Endothelial cell of umbilical vein (primary cell): ENCODE measurements around the gene GNB1L. TPM values are rescaled to one million over a fixed set of nuclear protein-coding genes. Genes with fewer than 3 reads are reported as not detected.

Source experiments
- BruUV-seq: library from RNA; stranded (reverse); fragments of 400-500 nt; replicated peaks from 2 replicates; lab custom pipeline; 2021; lab: Mats Ljungman, UMichigan
- CTCF ChIA-PET: fragments of 300-600, 350-600 bp; sonication (Branson Sonifier 250); formaldehyde crosslinking; loops from one replicate; lab custom pipeline; 2021; ENCODE audit warnings: antibody characterized with exemption, inconsistent platforms; lab: Charles Lee
- POLR2A ChIA-PET: fragments of 300-600, 350-600 bp; sonication (Branson Sonifier 250); formaldehyde crosslinking; loops from one replicate; lab custom pipeline; 2021; ENCODE audit warnings: antibody characterized with exemption, inconsistent platforms; lab: Charles Lee
- DNase-seq: peaks from one replicate; pipeline ENCODE4 v3.0.0-alpha.2; 2011; ENCODE audit warnings: low read depth, low spot score
- FAIRE-seq: peaks from 2 replicates; lab custom pipeline; 2011; peaks lifted over from hg19 to GRCh38; lab: Jason Lieb, UNC
- H2AFZ ChIP-seq: 2 replicates; pipeline ENCODE4 v1.6.0; 2012; ENCODE audit warnings: low read depth, low read length, control low read depth, inconsistent platforms
- H3K27ac ChIP-seq: 2 replicates; pipeline ENCODE4 v1.5.1; 2011; ENCODE audit warnings: low read depth, mild to moderate bottlenecking, control low read depth, low read length, moderate library complexity; ENCODE audit not compliant: insufficient read depth
- H3K27me3 ChIP-seq, 2 experiments: 2 replicates each; pipeline versions ENCODE4 v1.6.0 to v1.6.1; 2011; ENCODE audit warnings: low read length in 2 of 2, mixed read lengths in 1 of 2; ENCODE audit not compliant: control insufficient read depth in 2 of 2, insufficient read depth in 2 of 2
- H3K36me3 ChIP-seq, 2 experiments: 2 replicates in 1 of 2; 3 replicates in 1 of 2; pipeline ENCODE4 v1.5.1; 2011; ENCODE audit warnings: low read length in 2 of 2, mild to moderate bottlenecking in 1 of 2, moderate library complexity in 1 of 2; ENCODE audit not compliant: control insufficient read depth in 2 of 2, insufficient read depth in 2 of 2; ENCODE audit errors: extremely low read depth in 1 of 2
- H3K4me1 ChIP-seq: 3 replicates; pipeline ENCODE4 v1.5.1; 2011; ENCODE audit warnings: mild to moderate bottlenecking, low read length; ENCODE audit not compliant: control insufficient read depth, insufficient read depth; ENCODE audit errors: extremely low read depth
- H3K4me2 ChIP-seq: 2 replicates; pipeline ENCODE4 v1.6.1; 2011; ENCODE audit warnings: low read length, control low read depth, mixed read lengths; ENCODE audit not compliant: insufficient read depth
- H3K4me3 ChIP-seq, 3 experiments: fragments of 200-600 bp in 1 of 3; sonication (generic), shearing (Covaris generic) in 1 of 3; replicated peaks in 1 of 3; 2 replicates each; pipeline ENCODE4 v1.5.1; 2011 to 2016; ENCODE audit warnings: control low read depth in 3 of 3, low read length in 3 of 3, mild to moderate bottlenecking in 2 of 3, inconsistent platforms in 1 of 3, low read depth in 1 of 3, moderate library complexity in 1 of 3; ENCODE audit not compliant: insufficient read depth in 1 of 3
- H3K79me2 ChIP-seq: 2 replicates; pipeline ENCODE4 v1.6.0; 2012; ENCODE audit warnings: low read length, inconsistent platforms; ENCODE audit not compliant: control insufficient read depth, insufficient read depth
- H3K9ac ChIP-seq: replicated peaks from 2 replicates; pipeline ENCODE3; 2011; ENCODE audit warnings: low read length, control low read depth; ENCODE audit not compliant: insufficient read depth; ENCODE audit errors: extremely low read depth
- H3K9me1 ChIP-seq: replicated peaks from 3 replicates; pipeline ENCODE4 v1.6.0; 2011; ENCODE audit warnings: mild to moderate bottlenecking, low read length; ENCODE audit not compliant: control insufficient read depth, insufficient read depth; ENCODE audit errors: extremely low read depth
- H3K9me3 ChIP-seq: replicated peaks from 2 replicates; pipeline ENCODE4 v1.5.1; 2012; ENCODE audit warnings: low read length, inconsistent platforms; ENCODE audit not compliant: control insufficient read depth, insufficient read depth
- H4K20me1 ChIP-seq: replicated peaks from 2 replicates; pipeline ENCODE3; 2011; ENCODE audit warnings: mild to moderate bottlenecking, low read length; ENCODE audit not compliant: control insufficient read depth, insufficient read depth; ENCODE audit errors: extremely low read depth
- CTCF ChIP-seq, 2 donors: IDR thresholded peaks; 1 replicate in 1 of 2; 2 replicates in 1 of 2; pipeline ENCODE4 v1.5.1; 2011; ENCODE audit warnings: low read length in 2 of 2, mild to moderate bottlenecking in 2 of 2, moderate library complexity in 2 of 2, control low read depth in 1 of 2, inconsistent platforms in 1 of 2, low read depth in 1 of 2; ENCODE audit not compliant: insufficient read depth in 1 of 2; ENCODE audit errors: extremely low read depth in 1 of 2
- EZH2 ChIP-seq: IDR thresholded peaks from 2 replicates; pipeline ENCODE4 v1.6.1; 2012; ENCODE audit warnings: borderline replicate concordance, low read depth, mild to moderate bottlenecking, moderate library complexity, low read length, inconsistent platforms; ENCODE audit not compliant: severe bottlenecking
- FOS ChIP-seq: IDR thresholded peaks from 2 replicates; pipeline ENCODE4 v1.6.1; 2011; ENCODE audit warnings: mild to moderate bottlenecking, low read length, moderate library complexity, borderline replicate concordance; ENCODE audit not compliant: insufficient read depth
- GATA2 ChIP-seq: IDR thresholded peaks from 2 replicates; pipeline ENCODE4 v1.7.0; 2011; ENCODE audit warnings: low read depth, mild to moderate bottlenecking, moderate library complexity, mixed read lengths, low read length; ENCODE audit not compliant: insufficient read length, insufficient read depth
- JUN ChIP-seq: IDR thresholded peaks from 2 replicates; pipeline ENCODE4 v1.6.1; 2011; ENCODE audit warnings: borderline replicate concordance, low read depth; ENCODE audit not compliant: insufficient read length, insufficient read depth
- MAX ChIP-seq: IDR thresholded peaks from 2 replicates; pipeline ENCODE4 v1.6.1; 2011; ENCODE audit not compliant: insufficient read depth, insufficient read length
- MYC ChIP-seq: IDR thresholded peaks from one replicate; pipeline ENCODE4 v1.6.1; 2011; ENCODE audit warnings: mild to moderate bottlenecking, low read depth, low read length
- POLR2A ChIP-seq: IDR thresholded peaks from 2 replicates; pipeline ENCODE4 v1.6.1; 2012; ENCODE audit warnings: low read depth, mild to moderate bottlenecking, control low read depth, low read length
- POLR2AphosphoS5 ChIP-seq: IDR thresholded peaks from 2 replicates; pipeline ENCODE4 v1.6.1; 2012; ENCODE audit warnings: low read depth, mild to moderate bottlenecking, control low read depth, low read length, moderate library complexity; ENCODE audit not compliant: insufficient read depth
- dilution Hi-C: fragments of 300-500 bp; cut with MboI; formaldehyde crosslinking; loops from one replicate; pipeline ENCODE4 v1.15.0; 2019; ENCODE audit warnings: low sequenced_read_pairs; ENCODE audit not compliant: extremely low pct_ligation_motif_present
- intact Hi-C: fragments of 100-400 bp; cut with micrococcal nuclease; formaldehyde crosslinking; loops from one replicate; pipeline ENCODE4 v1.10.0; 2022
- polyA plus RNA-seq, 4 experiments: library from polyadenylated mRNA; depleted of rRNA in 3 of 4; stranded (reverse) in 3 of 4; unstranded in 1 of 4; fragments of >200 nt; gene quantifications; 2 replicates each; pipeline versions ENCODE4 v1.2.1 to v1.2.3, GENCODE V29; 2011 to 2012; ENCODE audit warnings: missing spikeins in 1 of 4
- total RNA-seq: library from RNA; stranded (reverse); gene quantifications from 2 replicates; pipeline ENCODE4 v1.2.3, GENCODE V29; 2021

Gene GNB1L
- total and polyA plus RNA-seq, 2 donors (not counting 3 experiments of a cell fraction or from before 2014, with no cell fraction given): 5.4 to 5.9 TPM

DNA sequence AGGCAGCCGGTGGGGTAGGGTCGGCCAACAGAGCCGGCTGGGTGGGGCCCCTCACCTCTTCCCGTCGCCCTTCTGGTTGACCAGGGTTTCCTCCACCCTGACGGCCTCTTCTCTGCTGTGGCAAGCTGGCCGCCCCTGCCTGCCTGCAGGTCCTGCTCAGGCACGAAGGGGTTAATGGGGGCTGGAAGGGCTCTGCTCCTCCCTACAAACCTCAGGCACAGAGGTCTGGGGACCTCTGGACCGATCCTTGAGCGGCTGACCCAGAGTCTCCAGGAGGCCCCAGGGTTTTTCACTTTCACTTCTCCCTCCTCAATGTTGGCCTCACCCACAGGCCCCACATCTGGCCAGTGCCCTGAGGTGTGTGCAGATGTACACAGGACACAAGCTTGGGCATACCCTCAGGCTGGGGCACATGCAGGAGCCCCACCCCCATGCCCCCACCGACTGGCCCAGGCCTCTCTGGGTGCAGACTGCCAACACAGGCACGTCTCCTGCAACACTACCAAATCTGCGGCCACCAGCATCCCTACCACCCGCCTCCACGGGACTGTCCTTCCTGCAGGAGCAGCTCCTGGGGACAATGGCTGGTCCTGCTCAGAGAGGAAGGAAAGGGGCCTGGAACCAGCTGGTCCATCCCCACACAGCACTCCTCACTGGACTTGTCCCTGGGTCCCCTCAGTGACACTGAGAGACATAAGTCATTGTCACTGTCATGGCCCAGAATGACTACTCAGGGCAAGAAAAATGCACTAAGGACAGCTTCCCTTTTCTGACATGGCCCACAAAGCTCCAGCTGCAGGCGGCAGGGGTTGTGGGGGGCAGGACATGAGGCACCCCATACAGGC is 97.3 kb downstream of the GNB1L start:
- H3K36me3 ChIP-seq: no peaks in the 10 kb centered on the region
- FAIRE-seq (no peak), DNase-seq (no peak)
- no peak overlapping the region for H3K4me3 ChIP-seq
- peaks cover 34 to 62% of the 10 kb centered on the region in 2 experiments for H3K27me3 ChIP-seq
- no peak for TF ChIP-seq POLR2A
- TF ChIP-seq GATA2: no peak
- TF ChIP-seq MYC: no peak
- no peak for TF ChIP-seq CTCF (IDR thresholded peaks at IDR 0.05; ENCODE audit: extremely low read depth in 1 of 2, insufficient read depth in 1 of 2, low read depth in 1 of 2, low read length in 2 of 2)
- TF ChIP-seq MAX: no peak
- TF ChIP-seq JUN: no peak
- TF ChIP-seq EZH2: no peak
- no peak for TF ChIP-seq POLR2AphosphoS5
- no peak for TF ChIP-seq FOS
- dilution Hi-C loops (no loop called here), intact Hi-C loops (loop anchor here (5.0 kb wide), 1 partner anchor 95 kb away; the partner anchor contains the start of genes GNB1L and RTL10)
- no peak overlapping the region for H3K9ac ChIP-seq
- no peak overlapping the region for H3K27ac ChIP-seq
- H3K4me2 ChIP-seq: no peak overlapping the region
- no peaks in the 10 kb centered on the region for H3K9me1 ChIP-seq
- CTCF ChIA-PET: interaction anchor here (1.0 to 5.6 kb wide), 12 partner anchors 11 to 190 kb away, joined by 3 to 73 read pairs (median 6); no protein-coding TSS in a partner anchor
- H2AFZ ChIP-seq: no peak overlapping the region
- no peaks in the 10 kb centered on the region for H4K20me1 ChIP-seq
- H3K9me3 ChIP-seq: no peaks in the 10 kb centered on the region
- POLR2A ChIA-PET: no interaction called here
- peaks cover 9% of the 10 kb centered on the region for H3K4me1 ChIP-seq
- H3K79me2 ChIP-seq: peaks cover 12% of the 10 kb centered on the region
- BruUV-seq: no TSS peak
